Hindlimb muscle (tissue), 1 donor: ENCODE measurements around the gene UBE2F. TPM values are rescaled to one million over a fixed set of nuclear protein-coding genes. Genes with fewer than 3 reads are reported as not detected.
"Not testable (repeated sequence)": the region's sequence is repeated elsewhere in the genome, so short reads cannot be mapped to it uniquely, and the experiment has no call there.

Experiments
- DNase-seq: peaks from one replicate; pipeline ENCODE4 v3.0.0-alpha.2; 2013
- polyA plus RNA-seq: library from polyadenylated mRNA; unstranded; fragments of 120-200 nt; gene quantifications from one replicate; pipeline ENCODE4 v1.2.1, GENCODE V29; 2013; ENCODE audit not compliant: insufficient read length

The UBE2F gene
- polyA plus RNA-seq, 1 donor, result 40.9 TPM

GRCh38 chr2:237980751-237981150 lies 13.9 kb downstream of the UBE2F start:
- no peak for DNase-seq

GRCh38 chr2:237981621-237982020 lies 14.8 kb downstream of the UBE2F start:
- not testable (repeated sequence) for DNase-seq

- no peak for DNase-seq
Measured at GRCh38 chr2:237982039-237982725, 15.4 kb downstream of the UBE2F start.

GRCh38 chr2:237983922-237984321 lies 17.1 kb downstream of the UBE2F start:
- no peak for DNase-seq

- DNase-seq, result no peak
Measured at GRCh38 chr2:237987268-237987667, 20.5 kb downstream of the UBE2F start.

GRCh38 chr2:237993701-237994100 lies 26.9 kb downstream of the UBE2F start:
- no peak for DNase-seq

GRCh38 chr2:237995036-237995435 lies 28.2 kb downstream of the UBE2F start:
- no peak for DNase-seq

GRCh38 chr2:237996021-237996593 lies 29.3 kb downstream of the UBE2F start:
- no peak for DNase-seq

- DNase-seq, result no peak
Measured at GRCh38 chr2:237997521-237997920, 30.7 kb downstream of the UBE2F start.

GRCh38 chr2:237998530-237998929 lies 31.7 kb downstream of the UBE2F start:
- no peak for DNase-seq

GRCh38 chr2:238003234-238004031 lies 36.6 kb downstream of the UBE2F start:
- no peak for DNase-seq

GRCh38 chr2:238004077-238004830 lies 37.4 kb downstream of the UBE2F start:
- DNase-seq, result no peak

- DNase-seq, result no peak
Measured at GRCh38 chr2:238005528-238005927, 38.7 kb downstream of the UBE2F start.

- no peak for DNase-seq
Measured at GRCh38 chr2:238006510-238006909, 39.7 kb downstream of the UBE2F start.

- no peak for DNase-seq
Measured at GRCh38 chr2:238007924-238008323, 41.1 kb downstream of the UBE2F start.

- no peak for DNase-seq
Measured at GRCh38 chr2:238009563-238009962, 42.7 kb downstream of the UBE2F start.

GRCh38 chr2:238010572-238010971 lies 43.8 kb downstream of the UBE2F start:
- no peak for DNase-seq

GRCh38 chr2:238013806-238014205 lies 47.0 kb downstream of the UBE2F start:
- no peak for DNase-seq

GRCh38 chr2:238015705-238016104 lies 48.9 kb downstream of the UBE2F start:
- no peak for DNase-seq

- no peak for DNase-seq
Measured at GRCh38 chr2:238016526-238016925, 49.7 kb downstream of the UBE2F start.

GRCh38 chr2:238019962-238020361 lies 53.1 kb downstream of the UBE2F start:
- no peak for DNase-seq

- DNase-seq, result no peak
Measured at GRCh38 chr2:238020816-238021215, 54.0 kb downstream of the UBE2F start.

GRCh38 chr2:238021327-238021726 lies 54.5 kb downstream of the UBE2F start:
- no peak for DNase-seq
